ENCODE data around the gene FASTK.

GRCh38 chr7:151115836-151116418, 35.3 kb upstream of the FASTK start:
- TF ChIP-seq CTCF (conservative IDR thresholded peaks at IDR 0.05; ENCODE audit: low read depth, low read length) (no peak), POLR2A (IDR thresholded peaks at IDR 0.05; ENCODE audit: low read depth, low read length) (no peak), SMC3 (IDR thresholded peaks at IDR 0.05; ENCODE audit: low read depth, low read length) (no peak), USF2 (IDR thresholded peaks at IDR 0.05; ENCODE audit: low read depth, low read length) (no peak), MAFK (IDR thresholded peaks at IDR 0.05; ENCODE audit: low read depth, low read length) (no peak), RAD21 (IDR thresholded peaks at IDR 0.05; ENCODE audit: low read length) (no peak), ELK1 (IDR thresholded peaks at IDR 0.05; ENCODE audit: borderline replicate concordance, low read depth, low read length) (no peak), RCOR1 (IDR thresholded peaks at IDR 0.05; ENCODE audit: insufficient replicate concordance, low read length) (no peak), NFE2L2 (IDR thresholded peaks at IDR 0.05; ENCODE audit: low read depth, low read length) (no peak), CHD1 (IDR thresholded peaks at IDR 0.05; ENCODE audit: low read depth, low read length) (no peak)
